LoVo (cell line): ENCODE measurements around the gene MYL11.
A peak's percentile ranks its signal among the peaks of the same experiment; 100 is the strongest.

Source experiments
- DNase-seq: peaks from one replicate; pipeline ENCODE4 v3.0.0-alpha.2; 2016; ENCODE audit warnings: low spot score

Gene MYL11

GRCh38 chr16:30371248-30371816 is 3.3 kb upstream of the MYL11 start:
- no peak for DNase-seq

GRCh38 chr16:30372038-30372712 is 2.4 kb upstream of the MYL11 start:
- no peak for DNase-seq

GRCh38 chr16:30372725-30373124 is 1.9 kb upstream of the MYL11 start:
- no peak for DNase-seq

GRCh38 chr16:30375864-30376263 is 1.3 kb downstream of the MYL11 start:
- DNase-seq = no peak

- no peak for DNase-seq
Observed at GRCh38 chr16:30376461-30376902, 1.9 kb downstream of the MYL11 start.

- DNase-seq = no peak
Observed at GRCh38 chr16:30377050-30377811, 2.6 kb downstream of the MYL11 start.

GRCh38 chr16:30377812-30378235 is 3.2 kb downstream of the MYL11 start:
- DNase-seq = peak; percentile 87

GRCh38 chr16:30378236-30379157 is 3.9 kb downstream of the MYL11 start:
- peak; percentile 96 for DNase-seq

GRCh38 chr16:30379158-30379783 is 4.7 kb downstream of the MYL11 start:
- DNase-seq = no peak

GRCh38 chr16:30380072-30380802 is 5.6 kb downstream of the MYL11 start:
- DNase-seq = no peak

GRCh38 chr16:30380803-30381208 is 6.2 kb downstream of the MYL11 start:
- no peak for DNase-seq

GRCh38 chr16:30381291-30382041 is 6.9 kb downstream of the MYL11 start:
- DNase-seq = no peak

- no peak for DNase-seq
Observed at GRCh38 chr16:30382111-30382881, 7.7 kb downstream of the MYL11 start, which contains the start of gene SEPTIN1. TSS of gene SEPTIN1 (minus strand) at chr16:30382561. CDS start at chr16:30382542, 19 bp downstream.

- DNase-seq = no peak
Observed at GRCh38 chr16:30383521-30383920, 8.9 kb downstream of the MYL11 start.

GRCh38 chr16:30394592-30395154 is 20.1 kb downstream of the MYL11 start:
- no peak for DNase-seq

- DNase-seq = peak; percentile 85
Observed at GRCh38 chr16:30395155-30395991, 20.8 kb downstream of the MYL11 start, which contains the start of gene ZNF48. TSS of gene ZNF48 (plus strand) at chr16:30395420. CDS start at chr16:30395795, 375 bp downstream.

GRCh38 chr16:30395992-30396585 is 21.5 kb downstream of the MYL11 start:
- DNase-seq = no peak
